ENCODE data around the gene SETD1A.

- TF ChIP-seq RARB (CRISPR knock-in tag; IDR thresholded peaks at IDR 0.05) = no peak
- no peak for TF ChIP-seq MAZ (IDR thresholded peaks at IDR 0.05; ENCODE audit: borderline replicate concordance, low read depth, low read length)
- TF ChIP-seq POLR2A (IDR thresholded peaks at IDR 0.05; ENCODE audit: low read length) = no peak
- TF ChIP-seq CTCF (IDR thresholded peaks at IDR 0.05) = no peak
- TF ChIP-seq EP300 (IDR thresholded peaks at IDR 0.05) = no peak
- no peak for TF ChIP-seq SREBF2 (IDR thresholded peaks at IDR 0.05)
- TF ChIP-seq ZNF302 (CRISPR knock-in tag; IDR thresholded peaks at IDR 0.05) = no peak
- TF ChIP-seq JUN (IDR thresholded peaks at IDR 0.05) = no peak
- TF ChIP-seq MAX (IDR thresholded peaks at IDR 0.05) = no peak
- no peak for TF ChIP-seq RAD21 (conservative IDR thresholded peaks at IDR 0.05 in 1 of 2, IDR thresholded peaks at IDR 0.05 in 1 of 2)
- no peak for TF ChIP-seq BHLHE40 (IDR thresholded peaks at IDR 0.05; ENCODE audit: low read depth, low read length)
- TF ChIP-seq FOSB (CRISPR knock-in tag; IDR thresholded peaks at IDR 0.05) = no peak
- no peak for TF ChIP-seq MYC (IDR thresholded peaks at IDR 0.05; ENCODE audit: borderline replicate concordance, low read length)
- TF ChIP-seq POLR2AphosphoS2 (conservative IDR thresholded peaks at IDR 0.05; ENCODE audit: low read length) = no peak
Measured at GRCh38 chr16:30974348-30974747, 16.8 kb downstream of the SETD1A start.

Measured in A549 (cell line).